Stimulated activated CD8-positive, alpha-beta memory T cell treated with anti-CD3 and anti-CD28 coated beads, Interleukin-7, amount 100 ng/mL, for 1 hour (primary cell): ENCODE results near the gene PDX1.
"Not testable (repeated sequence)": the region's sequence is repeated elsewhere in the genome, so short reads cannot be mapped to it uniquely, and the experiment has no call there.

ENCODE experiments used
- DNase-seq, 2 donors: peaks; one replicate each; pipeline ENCODE4 v3.0.0-alpha.2; 2020; ENCODE audit warnings: low read depth in 2 of 2

The PDX1 gene

GRCh38 chr13:27956576-27957300 lies 36.9 kb downstream of the PDX1 start:
- no peak for DNase-seq

GRCh38 chr13:27959976-27960361 lies 40.2 kb downstream of the PDX1 start:
- DNase-seq = no peak

DNA sequence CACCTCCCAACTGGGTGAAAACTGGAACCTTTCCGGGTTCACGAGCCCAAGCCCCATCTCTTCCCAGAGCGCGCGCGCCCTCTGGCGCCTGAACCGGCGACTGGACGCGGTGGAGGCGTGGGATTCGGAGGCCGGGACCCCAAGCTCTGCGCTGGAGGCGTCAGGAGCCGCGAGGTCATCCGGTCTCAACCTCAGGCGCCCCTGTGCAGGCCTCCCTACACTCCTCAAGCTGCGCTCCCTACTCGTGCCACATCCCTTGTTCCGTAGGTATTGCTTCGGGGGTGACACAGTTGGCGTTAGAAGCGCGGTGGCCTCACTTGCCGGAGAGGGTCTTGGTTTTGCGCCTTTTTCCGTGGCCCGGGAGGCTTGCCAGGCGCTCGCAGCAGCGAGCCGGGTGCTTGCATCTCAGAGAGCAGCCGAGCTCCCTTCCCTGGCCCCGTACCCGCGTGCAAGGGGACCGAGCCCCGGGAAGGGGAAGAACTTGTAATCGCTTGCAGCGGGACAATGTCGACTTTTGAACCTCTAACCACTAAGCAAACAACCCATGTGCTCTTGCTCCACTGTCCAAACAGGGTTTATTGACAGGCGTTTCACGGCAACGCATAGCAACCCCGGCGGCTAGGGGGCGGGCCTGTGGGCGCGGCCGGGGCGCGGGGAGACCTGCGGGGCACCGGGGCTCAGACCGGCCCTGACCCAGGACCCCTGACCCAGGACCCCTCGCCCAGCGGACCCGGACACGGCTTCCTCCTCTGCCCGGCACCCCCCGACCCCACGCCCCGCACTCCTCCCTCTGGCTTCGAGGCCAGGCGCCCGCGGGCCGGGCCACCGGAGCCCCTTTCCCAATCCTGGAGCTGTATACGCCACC lies 40.8 kb downstream of the PDX1 start:
- no peak for DNase-seq

DNA sequence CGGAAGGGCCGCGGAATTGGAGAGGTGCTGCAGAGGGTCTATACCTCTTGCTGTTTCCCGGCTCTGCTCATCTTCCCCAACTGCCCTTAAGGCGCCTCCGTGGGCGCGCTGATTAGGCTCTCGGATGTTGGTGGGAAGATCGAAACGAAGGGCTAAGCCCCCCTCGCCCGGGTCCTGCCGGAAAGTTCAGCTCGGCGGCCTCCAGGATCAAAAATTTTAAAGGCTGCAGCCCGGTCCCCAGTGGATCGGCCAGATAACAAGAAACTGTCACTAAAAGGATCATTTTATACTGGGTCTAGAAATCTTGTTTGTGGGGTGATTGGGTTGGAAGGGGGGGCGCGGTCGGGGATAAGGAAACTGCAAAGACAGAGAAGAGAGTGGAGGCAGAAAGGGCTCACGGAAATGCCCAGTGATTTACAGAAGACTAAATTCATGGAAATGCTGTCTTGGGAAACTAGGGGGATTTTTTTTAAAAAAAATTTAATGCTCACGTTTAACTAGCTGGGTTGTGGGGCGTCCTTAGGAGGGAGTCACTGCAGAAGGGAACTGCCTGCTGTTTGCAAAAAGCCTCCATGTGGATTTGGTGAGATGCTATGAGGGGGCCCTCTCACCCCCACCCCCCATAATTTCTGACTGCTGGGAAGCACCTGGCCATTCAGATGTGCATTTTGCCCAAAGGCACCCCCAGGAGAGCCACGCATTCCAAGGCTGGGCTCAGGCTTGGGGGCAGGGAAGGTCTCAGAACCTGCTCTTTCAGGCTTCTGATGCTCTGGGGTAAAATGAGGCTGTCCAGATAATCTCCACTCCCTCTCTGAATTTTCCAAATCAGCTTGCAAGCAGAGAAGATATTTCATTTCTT lies 41.7 kb downstream of the PDX1 start:
- no peak for DNase-seq

- DNase-seq = no peak
These were observed 42.5 kb downstream of the PDX1 start for GRCh38 chr13:27962128-27962841.

DNA sequence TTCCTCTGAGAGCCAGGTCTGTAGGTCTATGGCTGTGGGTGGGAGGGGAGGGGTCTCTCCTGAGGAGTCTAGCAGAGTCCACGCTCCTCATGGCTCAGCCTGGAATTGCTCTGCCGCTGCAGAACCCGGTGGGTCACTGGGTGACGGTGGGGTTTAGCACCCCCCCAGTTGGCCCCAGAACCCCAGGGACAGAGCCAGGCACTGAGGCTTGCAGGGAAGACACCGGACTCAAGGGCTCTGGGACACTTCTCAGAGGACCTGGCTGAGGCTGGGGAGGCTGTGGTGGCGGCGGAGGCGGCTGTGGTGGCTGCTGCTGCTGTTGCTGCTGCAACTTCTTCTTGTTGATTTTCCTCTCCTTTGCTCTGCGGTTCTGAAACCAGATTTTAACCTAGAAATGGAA lies 43.2 kb downstream of the PDX1 start:
- DNase-seq = no peak

DNA sequence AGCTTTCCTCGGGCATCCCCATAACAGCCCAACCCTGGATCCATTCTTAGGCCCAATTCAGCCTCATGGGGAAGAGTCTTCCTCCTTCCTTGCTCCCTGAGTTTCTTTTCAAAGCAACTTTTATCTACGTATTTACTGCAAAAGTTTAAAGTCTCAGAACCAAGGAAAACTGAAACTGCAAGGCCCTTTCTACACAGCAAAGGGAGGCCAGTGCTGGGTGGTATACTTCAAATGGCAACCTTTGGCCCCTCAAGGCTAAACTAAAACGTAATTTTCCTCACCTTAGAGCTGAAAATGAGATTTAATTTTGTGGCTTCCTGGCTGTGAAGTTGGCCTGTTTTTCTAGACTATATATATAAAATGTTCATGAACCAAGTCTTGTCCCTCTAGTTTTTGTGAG lies 43.7 kb downstream of the PDX1 start:
- no peak for DNase-seq

GRCh38 chr13:27964206-27964605 lies 44.4 kb downstream of the PDX1 start:
- DNase-seq = not testable (repeated sequence)

- DNase-seq = no peak
These were observed 45.0 kb downstream of the PDX1 start for GRCh38 chr13:27964741-27965323.

- no peak for DNase-seq
These were observed 45.5 kb downstream of the PDX1 start for GRCh38 chr13:27965343-27965739.

DNA sequence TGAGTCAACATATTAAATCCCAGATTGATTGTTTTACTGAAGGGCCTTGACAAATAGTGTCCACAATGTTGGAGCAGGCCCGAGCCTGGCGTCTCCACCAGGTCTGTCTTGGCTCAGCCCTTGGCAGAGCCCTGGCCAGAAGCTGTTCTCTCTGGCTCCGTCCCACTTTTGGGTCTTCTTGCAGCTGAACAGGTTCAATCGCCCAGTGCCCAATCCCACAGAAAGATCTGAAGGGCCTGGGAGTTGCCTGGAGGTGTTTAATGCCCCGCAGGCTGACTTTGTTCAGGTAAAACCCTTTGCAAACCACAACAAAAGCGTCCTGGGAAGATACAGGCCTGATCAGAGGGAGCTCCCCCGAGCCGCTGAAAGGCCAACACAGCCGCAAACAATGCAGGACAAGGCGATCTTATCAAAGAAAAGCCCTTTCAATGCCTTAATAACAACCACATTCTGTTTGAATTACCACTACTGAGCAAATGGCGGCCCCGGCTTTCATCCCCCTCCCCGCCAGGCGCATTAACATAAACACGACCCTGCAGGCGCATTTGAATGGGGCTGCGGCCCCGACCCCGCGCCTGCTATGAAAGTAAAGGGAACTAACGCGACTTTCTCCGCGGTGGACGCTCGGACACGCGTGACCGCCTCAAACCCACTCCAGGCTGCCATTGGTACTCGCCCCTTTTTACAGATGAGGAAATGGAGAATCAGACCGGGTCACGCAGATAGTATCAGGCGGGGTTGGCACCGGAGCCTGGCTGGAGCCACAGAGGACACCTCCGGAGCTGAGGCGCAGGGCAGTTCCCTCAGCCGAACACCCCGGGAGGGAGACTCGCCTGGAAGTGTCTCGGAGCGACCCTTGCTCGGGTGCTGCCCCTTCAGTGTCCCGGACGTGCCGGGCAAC lies 46.2 kb downstream of the PDX1 start:
- no peak for DNase-seq

- no peak for DNase-seq
These were observed 46.9 kb downstream of the PDX1 start for GRCh38 chr13:27966641-27967202.

DNA sequence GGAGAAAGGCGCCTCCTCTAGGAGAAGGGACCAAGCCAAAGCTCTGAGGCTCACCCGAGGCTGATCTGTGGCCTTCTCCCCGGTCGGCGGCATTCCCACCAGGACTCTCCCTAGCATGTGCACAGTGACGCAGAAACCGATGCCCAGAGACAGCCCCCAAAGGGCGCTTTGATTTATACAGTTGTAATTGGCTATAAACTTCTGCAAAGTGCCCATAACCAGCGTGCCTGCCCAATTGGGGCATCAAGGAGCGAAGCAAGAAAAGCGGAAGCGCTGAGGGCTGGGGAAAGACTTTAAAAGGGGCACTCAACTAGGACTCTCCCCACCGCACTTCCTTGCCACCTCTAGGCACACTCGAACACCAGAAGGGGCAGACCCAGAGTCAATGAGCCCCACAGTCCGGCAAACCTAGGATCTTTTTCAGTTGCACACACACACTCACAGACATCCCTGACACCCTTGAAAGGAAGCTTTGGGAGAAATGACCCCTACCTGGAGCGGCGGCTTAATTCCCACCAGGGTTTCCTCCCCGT lies 47.5 kb downstream of the PDX1 start:
- no peak for DNase-seq

GRCh38 chr13:27967736-27968315 lies 48.0 kb downstream of the PDX1 start:
- no peak for DNase-seq

- no peak for DNase-seq
These were observed 48.7 kb downstream of the PDX1 start for GRCh38 chr13:27968316-27969081.

GRCh38 chr13:27969082-27969865 lies 49.5 kb downstream of the PDX1 start, which contains the start of gene CDX2:
Gene CDX2 (minus strand): TSS chr13:27969315. CDS start chr13:27969006, 309 bp downstream.
- DNase-seq = no peak

GRCh38 chr13:27969866-27970229 lies 50.0 kb downstream of the PDX1 start:
- DNase-seq = no peak
